Keratinocyte (primary cell): ENCODE data around the gene ADAT3.
"Not testable (repeated sequence)": the region's sequence is repeated elsewhere in the genome, so short reads cannot be mapped to it uniquely, and the experiment has no call there.

Source experiments
- EZH2 ChIP-seq: IDR thresholded peaks from one replicate; pipeline ENCODE4 v1.6.1; 2012; ENCODE audit warnings: inconsistent platforms, mild to moderate bottlenecking, low read length, moderate library complexity
- TF ChIP-seq, protein P1 (sequence below), 3 experiments: IDR thresholded peaks in 1 of 3; conservative IDR thresholded peaks in 1 of 3; optimal IDR thresholded peaks in 1 of 3; 2 replicates in 2 of 3; 3 replicates in 1 of 3; pipeline versions ENCODE3 to v1.5.1; 2011; ENCODE audit warnings: low read length in 3 of 3, mild to moderate bottlenecking in 3 of 3, moderate library complexity in 2 of 3, control low read depth in 1 of 3, inconsistent platforms in 1 of 3; ENCODE audit not compliant: insufficient read depth in 2 of 3; ENCODE audit errors: extremely low read depth in 1 of 3

DNA sequence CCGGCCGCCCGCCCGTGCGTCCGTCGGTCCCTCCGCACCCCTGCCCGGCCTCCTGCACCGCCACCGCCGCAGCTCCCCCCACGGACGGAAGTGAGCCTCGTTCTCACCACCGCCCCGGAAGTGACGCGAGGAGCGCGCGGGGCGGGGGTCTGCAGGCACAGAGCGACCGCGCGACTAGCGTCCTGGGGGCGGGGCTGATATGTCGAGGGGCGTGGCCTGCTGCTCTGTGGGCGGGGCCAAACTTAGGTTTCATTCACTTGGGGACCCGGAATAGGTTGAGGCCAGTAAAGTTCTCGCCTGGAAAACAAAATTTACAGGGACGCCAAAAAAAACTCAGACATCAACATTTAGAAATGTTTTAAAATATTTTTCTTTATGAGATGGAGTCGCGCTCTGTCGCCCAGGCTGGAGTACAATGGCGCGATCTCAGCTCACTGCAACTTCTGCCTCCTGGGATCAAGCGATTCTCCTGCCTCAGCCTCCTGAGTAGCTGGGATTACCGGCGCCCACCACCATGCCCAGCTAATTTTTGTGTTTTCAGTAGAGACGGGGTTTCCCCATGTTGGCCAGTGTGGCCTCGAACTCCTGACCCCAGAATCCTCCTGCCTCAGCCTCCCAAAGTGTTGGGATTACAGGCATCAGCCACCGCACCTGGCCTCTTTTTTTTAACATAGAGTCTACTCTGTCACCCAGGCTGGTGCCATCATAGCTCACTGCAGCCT lies 19.6 kb upstream of the ADAT3 start, which contains the start of gene ABHD17A:
- TF ChIP-seq, protein P1, sequence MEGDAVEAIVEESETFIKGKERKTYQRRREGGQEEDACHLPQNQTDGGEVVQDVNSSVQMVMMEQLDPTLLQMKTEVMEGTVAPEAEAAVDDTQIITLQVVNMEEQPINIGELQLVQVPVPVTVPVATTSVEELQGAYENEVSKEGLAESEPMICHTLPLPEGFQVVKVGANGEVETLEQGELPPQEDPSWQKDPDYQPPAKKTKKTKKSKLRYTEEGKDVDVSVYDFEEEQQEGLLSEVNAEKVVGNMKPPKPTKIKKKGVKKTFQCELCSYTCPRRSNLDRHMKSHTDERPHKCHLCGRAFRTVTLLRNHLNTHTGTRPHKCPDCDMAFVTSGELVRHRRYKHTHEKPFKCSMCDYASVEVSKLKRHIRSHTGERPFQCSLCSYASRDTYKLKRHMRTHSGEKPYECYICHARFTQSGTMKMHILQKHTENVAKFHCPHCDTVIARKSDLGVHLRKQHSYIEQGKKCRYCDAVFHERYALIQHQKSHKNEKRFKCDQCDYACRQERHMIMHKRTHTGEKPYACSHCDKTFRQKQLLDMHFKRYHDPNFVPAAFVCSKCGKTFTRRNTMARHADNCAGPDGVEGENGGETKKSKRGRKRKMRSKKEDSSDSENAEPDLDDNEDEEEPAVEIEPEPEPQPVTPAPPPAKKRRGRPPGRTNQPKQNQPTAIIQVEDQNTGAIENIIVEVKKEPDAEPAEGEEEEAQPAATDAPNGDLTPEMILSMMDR (optimal IDR thresholded peaks at IDR 0.05 in 1 of 3, IDR thresholded peaks at IDR 0.05 in 1 of 3, conservative IDR thresholded peaks at IDR 0.05 in 1 of 3; ENCODE audit: extremely low read depth in 1 of 3, insufficient read depth in 2 of 3, low read length in 3 of 3): not testable (repeated sequence)
- TF ChIP-seq EZH2: not testable (repeated sequence)
